Fibroblast of pulmonary artery (primary cell): ENCODE data around the gene COL13A1.
A peak's percentile ranks its signal among the peaks of the same experiment; 100 is the strongest.

ENCODE experiments used
- DNase-seq: peaks from one replicate; pipeline ENCODE4 v3.0.0-alpha.2; 2010; ENCODE audit warnings: low read depth
- H3K4me3 ChIP-seq: replicated peaks from 2 replicates; pipeline ENCODE4 v1.5.1; 2011; ENCODE audit warnings: low read depth, mild to moderate bottlenecking, control low read depth, low read length, moderate library complexity
- TF ChIP-seq, protein P1 (sequence below): IDR thresholded peaks from 2 replicates; pipeline ENCODE4 v1.5.1; 2011; ENCODE audit warnings: mild to moderate bottlenecking, control low read depth, low read length, inconsistent platforms; ENCODE audit errors: missing control alignments

Gene COL13A1

DNA sequence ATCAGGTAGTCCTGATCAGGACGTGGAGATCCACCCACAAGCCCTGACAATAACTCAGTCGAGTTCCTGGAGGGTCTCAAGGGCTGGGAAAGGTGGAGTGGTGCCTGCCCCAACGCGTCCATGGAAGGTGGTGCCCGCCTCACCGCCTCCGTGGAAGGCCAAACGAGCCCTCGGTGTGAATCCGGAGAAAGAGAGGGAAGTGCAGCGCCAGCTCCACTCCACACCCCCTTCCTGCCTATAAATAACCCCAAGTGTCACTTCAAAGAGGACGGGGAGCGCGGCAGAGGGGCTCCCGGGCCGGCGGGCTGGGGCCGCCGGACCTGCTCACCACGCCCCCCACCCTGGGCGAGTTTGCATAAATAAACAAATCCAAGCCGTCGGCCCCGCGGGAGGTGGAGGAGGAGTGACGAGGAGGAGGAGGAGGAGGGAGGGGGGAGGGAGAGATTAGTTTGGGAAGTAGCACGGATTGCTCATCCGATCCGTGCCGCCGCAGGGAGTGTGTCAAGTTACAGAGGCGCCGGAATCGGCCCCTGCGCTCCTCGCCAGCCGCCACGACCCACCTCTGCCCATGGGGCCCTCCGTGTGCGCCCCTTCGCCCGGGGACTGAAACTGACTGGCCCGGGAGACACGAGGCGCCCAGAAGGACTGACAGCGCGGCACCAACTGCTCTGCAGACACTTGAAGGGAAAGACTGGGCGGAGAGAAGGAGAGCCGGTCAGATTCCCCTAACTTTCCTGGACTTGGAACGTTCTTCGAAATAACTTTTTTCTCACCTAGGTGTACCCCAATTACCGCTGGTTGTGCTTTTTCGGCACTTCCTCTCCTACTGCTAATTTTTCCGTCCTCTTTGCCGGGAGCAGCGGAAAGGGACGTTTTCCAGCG is at the start of gene COL13A1:
Gene COL13A1 (plus strand): TSS at position 473 of the 882 bp plus-strand sequence. CDS start 518 bp downstream, outside the sequence.
- TF ChIP-seq, protein P1, sequence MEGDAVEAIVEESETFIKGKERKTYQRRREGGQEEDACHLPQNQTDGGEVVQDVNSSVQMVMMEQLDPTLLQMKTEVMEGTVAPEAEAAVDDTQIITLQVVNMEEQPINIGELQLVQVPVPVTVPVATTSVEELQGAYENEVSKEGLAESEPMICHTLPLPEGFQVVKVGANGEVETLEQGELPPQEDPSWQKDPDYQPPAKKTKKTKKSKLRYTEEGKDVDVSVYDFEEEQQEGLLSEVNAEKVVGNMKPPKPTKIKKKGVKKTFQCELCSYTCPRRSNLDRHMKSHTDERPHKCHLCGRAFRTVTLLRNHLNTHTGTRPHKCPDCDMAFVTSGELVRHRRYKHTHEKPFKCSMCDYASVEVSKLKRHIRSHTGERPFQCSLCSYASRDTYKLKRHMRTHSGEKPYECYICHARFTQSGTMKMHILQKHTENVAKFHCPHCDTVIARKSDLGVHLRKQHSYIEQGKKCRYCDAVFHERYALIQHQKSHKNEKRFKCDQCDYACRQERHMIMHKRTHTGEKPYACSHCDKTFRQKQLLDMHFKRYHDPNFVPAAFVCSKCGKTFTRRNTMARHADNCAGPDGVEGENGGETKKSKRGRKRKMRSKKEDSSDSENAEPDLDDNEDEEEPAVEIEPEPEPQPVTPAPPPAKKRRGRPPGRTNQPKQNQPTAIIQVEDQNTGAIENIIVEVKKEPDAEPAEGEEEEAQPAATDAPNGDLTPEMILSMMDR, result no peak
- peak within 1 kb of the TSS; percentile 76 for H3K4me3 ChIP-seq
- DNase-seq, result peak; percentile 67

GRCh38 chr10:69752479-69752878 is 49.2 kb upstream of the COL13A1 start:
- no peak overlapping the region for H3K4me3 ChIP-seq
- DNase-seq, result no peak
- TF ChIP-seq, protein P1, result no peak

GRCh38 chr10:69756279-69756678 is 45.4 kb upstream of the COL13A1 start:
- DNase-seq, result no peak
- TF ChIP-seq, protein P1, result no peak
- no peak overlapping the region for H3K4me3 ChIP-seq

GRCh38 chr10:69757206-69757552 is 44.5 kb upstream of the COL13A1 start:
- TF ChIP-seq, protein P1, result no peak
- DNase-seq, result no peak
- H3K4me3 ChIP-seq, result no peak overlapping the region

DNA sequence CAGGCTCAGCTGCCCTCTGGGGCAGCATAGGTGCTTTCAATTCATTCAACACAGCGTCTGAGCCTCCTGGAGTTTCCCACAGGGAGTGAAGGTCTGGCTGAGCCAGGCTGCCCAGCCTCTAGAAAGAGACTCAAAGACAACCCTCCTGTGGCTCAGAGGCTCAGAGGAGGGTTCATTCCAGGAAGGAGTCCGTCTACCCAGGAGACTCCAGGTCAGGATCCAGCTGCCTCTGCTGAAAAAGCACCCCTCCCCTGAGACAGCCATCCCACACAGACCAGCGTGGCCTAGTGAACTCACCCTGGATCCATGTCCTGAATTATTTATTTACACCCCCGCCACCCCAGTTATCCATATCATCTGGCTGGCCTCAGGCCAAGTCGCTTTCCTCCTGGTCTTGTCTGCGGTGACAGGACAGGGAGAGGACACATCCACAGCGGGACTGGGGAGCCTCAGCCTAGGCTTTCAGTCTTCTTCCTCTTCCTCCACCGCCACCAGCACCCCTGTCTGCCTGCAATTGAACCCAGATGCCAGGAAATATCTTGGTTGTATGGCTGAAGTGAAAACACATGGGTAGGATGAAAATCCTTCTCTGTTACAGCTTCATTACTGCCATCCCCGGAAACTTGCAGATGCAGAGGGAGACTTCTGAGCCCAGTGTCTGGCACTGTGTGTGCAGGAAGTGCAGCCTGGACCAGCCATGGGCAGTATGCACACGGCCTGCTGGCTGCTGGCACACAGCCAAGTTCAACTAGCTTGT is 44.0 kb upstream of the COL13A1 start:
- DNase-seq, result peak; percentile 68
- TF ChIP-seq, protein P1, result no peak
- H3K4me3 ChIP-seq, result no peak overlapping the region

GRCh38 chr10:69758310-69758728 is 43.4 kb upstream of the COL13A1 start:
- TF ChIP-seq, protein P1, result no peak
- no peak for DNase-seq
- H3K4me3 ChIP-seq, result no peak overlapping the region
